H1 (cell line): ENCODE measurements around the gene CEP57. TPM values are rescaled to one million over a fixed set of nuclear protein-coding genes. Genes with fewer than 3 reads are reported as not detected.

Experiments used
- CTCF ChIA-PET: fragments of 300-600 bp; sonication (Branson Sonifier 250); formaldehyde crosslinking; loops from one replicate; lab custom pipeline; 2021; ENCODE audit not compliant: partially characterized antibody; lab: Charles Lee
- POLR2A ChIA-PET: fragments of 300-600 bp; sonication (Branson Sonifier 250); formaldehyde crosslinking; loops from one replicate; lab custom pipeline; 2021; ENCODE audit warnings: inconsistent platforms; ENCODE audit not compliant: partially characterized antibody; lab: Charles Lee
- DNase-seq, 2 experiments: peaks; one replicate each; pipeline versions ENCODE4 v3.0.0 to v3.0.0-alpha.2; 2010 to 2022; ENCODE audit warnings: low spot score in 2 of 2, low read depth in 1 of 2, mixed read lengths in 1 of 2
- FAIRE-seq: peaks from 2 replicates; lab custom pipeline; 2011; peaks lifted over from hg19 to GRCh38; lab: Jason Lieb, UNC
- H2AFZ ChIP-seq: 2 replicates; pipeline ENCODE4 v1.8.1; 2012; ENCODE audit warnings: low read length, inconsistent platforms
- H2AK5ac ChIP-seq: 2 replicates; pipeline ENCODE4 v1.6.1; 2013; ENCODE audit warnings: low read depth, low read length
- H2BK120ac ChIP-seq: replicated peaks from 2 replicates; pipeline ENCODE3; 2013; ENCODE audit warnings: low read depth, low read length, inconsistent platforms
- H2BK12ac ChIP-seq: 2 replicates; pipeline ENCODE4 v1.6.1; 2013; ENCODE audit warnings: low read depth, low read length
- H2BK15ac ChIP-seq: 2 replicates; pipeline ENCODE4 v1.6.1; 2013; ENCODE audit warnings: low read length
- H2BK20ac ChIP-seq: 2 replicates; pipeline ENCODE4 v1.6.1; 2013; ENCODE audit warnings: low read length
- H2BK5ac ChIP-seq: 2 replicates; pipeline ENCODE4 v1.6.1; 2013; ENCODE audit warnings: low read depth, low read length
- H3K14ac ChIP-seq: 2 replicates; pipeline ENCODE4 v1.6.1; 2013; ENCODE audit warnings: inconsistent platforms; ENCODE audit not compliant: insufficient read length
- H3K18ac ChIP-seq: 2 replicates; pipeline ENCODE4 v1.6.1; 2013; ENCODE audit warnings: low read length; ENCODE audit errors: extremely low read depth
- H3K23ac ChIP-seq: 2 replicates; pipeline ENCODE4 v1.6.1; 2013; ENCODE audit warnings: inconsistent platforms; ENCODE audit not compliant: insufficient read length
- H3K23me2 ChIP-seq: 2 replicates; pipeline ENCODE4 v1.6.1; 2013; ENCODE audit warnings: low read depth, low read length
- H3K27ac ChIP-seq: 2 replicates; pipeline ENCODE4 v1.6.1; 2011; ENCODE audit warnings: low read depth, low read length, inconsistent platforms
- H3K27me3 ChIP-seq, 4 experiments: replicated peaks in 1 of 4; 1 replicate in 1 of 4; 2 replicates in 3 of 4; pipeline versions ENCODE4 v1.6.1 to v1.8.1; 2011 to 2013; ENCODE audit warnings: low read length in 3 of 4, mild to moderate bottlenecking in 3 of 4, inconsistent platforms in 2 of 4, mixed read lengths in 2 of 4, moderate library complexity in 1 of 4; ENCODE audit not compliant: control insufficient read depth in 3 of 4, insufficient read depth in 3 of 4; ENCODE audit errors: extremely low read depth in 1 of 4
- H3K36me3 ChIP-seq, 4 experiments: 2 replicates each; pipeline versions ENCODE4 v1.6.1 to v1.8.1; 2011 to 2013; ENCODE audit warnings: mild to moderate bottlenecking in 4 of 4, low read length in 3 of 4, moderate library complexity in 2 of 4, control low read depth in 1 of 4, inconsistent platforms in 1 of 4; ENCODE audit not compliant: insufficient read depth in 4 of 4, control insufficient read depth in 2 of 4
- H3K4ac ChIP-seq: replicated peaks from 2 replicates; pipeline ENCODE3; 2013; ENCODE audit warnings: low read length, low read depth, mixed read lengths, inconsistent platforms; ENCODE audit not compliant: insufficient read length
- H3K4me1 ChIP-seq, 4 experiments: replicated peaks in 1 of 4; 1 replicate in 1 of 4; 2 replicates in 3 of 4; pipeline versions ENCODE4 v1.6.1 to v1.8.1; 2011 to 2013; ENCODE audit warnings: low read length in 3 of 4, inconsistent platforms in 2 of 4, mixed read lengths in 1 of 4; ENCODE audit not compliant: insufficient read depth in 4 of 4, control insufficient read depth in 3 of 4
- H3K4me2 ChIP-seq, 2 experiments: 2 replicates each; pipeline versions ENCODE4 v1.6.1 to v1.8.1; 2011 to 2013; ENCODE audit warnings: low read depth in 2 of 2, low read length in 2 of 2, control low read depth in 1 of 2, inconsistent platforms in 1 of 2, mild to moderate bottlenecking in 1 of 2; ENCODE audit not compliant: insufficient read depth in 1 of 2
- H3K4me3 ChIP-seq, 4 experiments: fragments of 200-600, 300-600 bp in 1 of 4; sonication (generic), shearing (Covaris generic), sonication (Bioruptor Twin) in 1 of 4; 2 replicates each; pipeline versions ENCODE4 v1.5.1 to v1.8.1; 2011 to 2016; ENCODE audit warnings: low read length in 4 of 4, low read depth in 3 of 4, control low read depth in 2 of 4, inconsistent platforms in 2 of 4, mild to moderate bottlenecking in 2 of 4, mixed read lengths in 1 of 4, moderate library complexity in 1 of 4; ENCODE audit not compliant: insufficient read depth in 2 of 4; ENCODE audit errors: extremely low read depth in 1 of 4
- H3K56ac ChIP-seq: replicated peaks from 2 replicates; pipeline ENCODE3; 2013; ENCODE audit warnings: low read depth, mild to moderate bottlenecking, mixed read lengths, low read length, inconsistent platforms; ENCODE audit not compliant: insufficient read length
- H3K79me1 ChIP-seq: 2 replicates; pipeline ENCODE4 v1.6.1; 2013; ENCODE audit warnings: low read depth, low read length, control low read depth
- H3K79me2 ChIP-seq, 2 experiments: 2 replicates each; pipeline versions ENCODE4 v1.6.1 to v1.8.1; 2012 to 2013; ENCODE audit warnings: low read length in 2 of 2, mild to moderate bottlenecking in 2 of 2, inconsistent platforms in 1 of 2; ENCODE audit not compliant: insufficient read depth in 2 of 2, control insufficient read depth in 1 of 2
- H3K9ac ChIP-seq, 4 experiments: replicated peaks in 1 of 4; 1 replicate in 1 of 4; 2 replicates in 3 of 4; pipeline versions ENCODE4 v1.6.1 to v1.8.1; 2011 to 2013; ENCODE audit warnings: low read depth in 3 of 4, low read length in 3 of 4, control low read depth in 2 of 4, mild to moderate bottlenecking in 2 of 4, moderate library complexity in 2 of 4, inconsistent platforms in 1 of 4; ENCODE audit errors: extremely low read depth in 1 of 4
- H3K9me3 ChIP-seq, 2 experiments: 2 replicates each; pipeline versions ENCODE4 v1.6.1 to v1.8.1; 2012 to 2013; ENCODE audit warnings: mild to moderate bottlenecking in 2 of 2, moderate library complexity in 2 of 2, control low read depth in 1 of 2, inconsistent platforms in 1 of 2, low read depth in 1 of 2, low read length in 1 of 2, mixed read lengths in 1 of 2; ENCODE audit not compliant: insufficient read depth in 2 of 2
- H4K20me1 ChIP-seq, 2 experiments: replicated peaks in 1 of 2; 2 replicates each; pipeline versions ENCODE3 to v1.8.1; 2011 to 2013; ENCODE audit warnings: inconsistent platforms in 2 of 2, low read length in 2 of 2, mild to moderate bottlenecking in 1 of 2; ENCODE audit not compliant: insufficient read depth in 2 of 2, control insufficient read depth in 1 of 2
- H4K5ac ChIP-seq: 2 replicates; pipeline ENCODE4 v1.6.1; 2013; ENCODE audit warnings: low read length, low read depth, mixed read lengths, inconsistent platforms; ENCODE audit not compliant: insufficient read length
- H4K8ac ChIP-seq: 2 replicates; pipeline ENCODE4 v1.8.0; 2013; ENCODE audit warnings: mild to moderate bottlenecking, moderate library complexity, low read length, inconsistent platforms; ENCODE audit not compliant: insufficient read depth; ENCODE audit errors: extremely low read depth
- H4K91ac ChIP-seq: replicated peaks from 2 replicates; pipeline ENCODE3; 2013; ENCODE audit warnings: low read length, mixed read lengths, inconsistent platforms; ENCODE audit not compliant: insufficient read length
- GABPA ChIP-seq: IDR thresholded peaks from 2 replicates; pipeline ENCODE4 v1.6.1; 2011; ENCODE audit warnings: mild to moderate bottlenecking, low read length, moderate library complexity, borderline replicate concordance; ENCODE audit not compliant: insufficient read depth
- POLR2AphosphoS5 ChIP-seq: IDR thresholded peaks from 2 replicates; pipeline ENCODE4 v1.6.1; 2011; ENCODE audit warnings: low read depth, low read length
- SP2 ChIP-seq: IDR thresholded peaks from 2 replicates; pipeline ENCODE4 v1.6.1; 2012; ENCODE audit warnings: mild to moderate bottlenecking, low read length, inconsistent platforms
- SP4 ChIP-seq: IDR thresholded peaks from 2 replicates; pipeline ENCODE4 v1.6.1; 2012; ENCODE audit warnings: low read length, inconsistent platforms
- TAF7 ChIP-seq: optimal IDR thresholded peaks from 2 replicates; pipeline ENCODE3; 2011; ENCODE audit warnings: low read depth, mild to moderate bottlenecking, inconsistent platforms, low read length, moderate library complexity, borderline replicate concordance
- WGBS, 2 experiments: shearing (Covaris generic) in 1 of 2; methylation state at CpG; one replicate each; pipeline versions ENCODE4 v1.1.6 to v1.1.7; 2013 to 2015; ENCODE audit warnings: low lambda C conversion rate in 2 of 2, mixed read lengths in 2 of 2, inconsistent platforms in 1 of 2, low coverage in 1 of 2, missing lambda C conversion rate in 1 of 2; ENCODE audit not compliant: insufficient replicate concordance in 2 of 2, insufficient coverage in 1 of 2, insufficient read length in 1 of 2; ENCODE audit errors: extremely low coverage in 1 of 2, missing lambda C conversion rate in 1 of 2; 5-methylcytosine and 5-hydroxymethylcytosine counted together
- polyA plus RNA-seq, 7 experiments: library from polyadenylated mRNA; depleted of rRNA in 3 of 7; stranded (reverse) in 5 of 7; unstranded in 2 of 7; fragments of >200 nt in 5 of 7; fragments of 200-250 nt in 2 of 7; gene quantifications; 1 replicate in 5 of 7; 2 replicates in 1 of 7; 4 replicates in 1 of 7; pipeline versions ENCODE4 v1.2.1 to v1.2.3, GENCODE V29; 2011 to 2013; ENCODE audit warnings: missing spikeins in 2 of 7, mixed read lengths in 2 of 7
- total RNA-seq: library from RNA; stranded (reverse); fragmentation: NEBNext Ultra II Directional; extraction: Animal tissue kit (Norgen Biotek cat#: 25700); gene quantifications from 2 replicates; pipeline ENCODE4 v1.2.1, GENCODE V29; 2021

The CEP57 gene
- total and polyA plus RNA-seq, 2 of the 8 experiments (the other 6 are each of a cell fraction or from before 2014, with no cell fraction given), result 26.3 to 72.7 TPM

- Histone ChIP-seq H3K14ac (no peak overlapping the region), H2AFZ (no peak overlapping the region), H3K36me3 (peaks cover 0 to 14% (median 10%) of the 10 kb centered on the region in 4 experiments; a peak in 4 of 8 replicates), H4K8ac (no peak overlapping the region), H3K79me2 (peaks cover 18 to 87% of the 10 kb centered on the region in 2 experiments), H4K91ac (no peak overlapping the region), H4K20me1 (peaks cover 2 to 9% of the 10 kb centered on the region in 2 experiments), H3K23ac (no peak overlapping the region), H3K4ac (no peak overlapping the region), H3K18ac (no peak overlapping the region), H3K56ac (no peak overlapping the region), H3K9me3 (no peaks in the 10 kb centered on the region), H2BK5ac (no peak overlapping the region), H2BK20ac (no peak overlapping the region), H2BK120ac (no peak overlapping the region), H3K79me1 (peaks cover 6% of the 10 kb centered on the region; the same call in 1 of the 2 replicates), H2BK12ac (no peak overlapping the region), H3K9ac (no peak overlapping the region), H3K27ac (no peak overlapping the region), H3K27me3 (no peaks in the 10 kb centered on the region), H2BK15ac (no peak overlapping the region), H4K5ac (no peak overlapping the region), H3K23me2 (peaks cover 4% of the 10 kb centered on the region), H3K4me2 (no peak overlapping the region), H2AK5ac (no peak overlapping the region), H3K4me3 (no peak overlapping the region), H3K4me1 (peaks cover 0 to 5% (median 0%) of the 10 kb centered on the region in 4 experiments; a peak in 1 of 7 replicates)
- 93% methylated on average over 3 of the region's 3 CpGs; no CpG with 5 or more reads in 1 of the 2 experiments for WGBS, 2 experiments
- DNase-seq (no peak), FAIRE-seq (no peak)
- CTCF ChIA-PET, result interaction anchor here (0.7 kb wide), 1 partner anchor 32 kb away, joined by 3 read pairs; no protein-coding TSS in a partner anchor
- POLR2A ChIA-PET, result interaction anchor here (0.6 kb wide), 1 partner anchor 9 kb away, joined by 4 read pairs; no protein-coding TSS in a partner anchor
- no peak for TF ChIP-seq SP4
- TF ChIP-seq TAF7, result no peak
- TF ChIP-seq GABPA, result no peak
- TF ChIP-seq POLR2AphosphoS5, result no peak
- no peak for TF ChIP-seq SP2
These were observed 5.5 kb downstream of the CEP57 start for GRCh38 chr11:95795627-95796295.
